Activated T-cell treated with anti-CD3 and anti-CD28 coated beads for 48 hours (primary cell): Measurements from ENCODE around the gene OR4E2.
"Not testable (repeated sequence)": the region's sequence is repeated elsewhere in the genome, so short reads cannot be mapped to it uniquely, and the experiment has no call there.

Source experiments
- DNase-seq: peaks from one replicate; pipeline ENCODE4 v3.0.0-alpha.2; 2020; ENCODE audit warnings: low read depth

The OR4E2 gene, protein sequence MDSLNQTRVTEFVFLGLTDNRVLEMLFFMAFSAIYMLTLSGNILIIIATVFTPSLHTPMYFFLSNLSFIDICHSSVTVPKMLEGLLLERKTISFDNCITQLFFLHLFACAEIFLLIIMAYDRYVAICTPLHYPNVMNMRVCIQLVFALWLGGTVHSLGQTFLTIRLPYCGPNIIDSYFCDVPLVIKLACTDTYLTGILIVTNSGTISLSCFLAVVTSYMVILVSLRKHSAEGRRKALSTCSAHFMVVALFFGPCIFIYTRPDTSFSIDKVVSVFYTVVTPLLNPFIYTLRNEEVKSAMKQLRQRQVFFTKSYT

DNA sequence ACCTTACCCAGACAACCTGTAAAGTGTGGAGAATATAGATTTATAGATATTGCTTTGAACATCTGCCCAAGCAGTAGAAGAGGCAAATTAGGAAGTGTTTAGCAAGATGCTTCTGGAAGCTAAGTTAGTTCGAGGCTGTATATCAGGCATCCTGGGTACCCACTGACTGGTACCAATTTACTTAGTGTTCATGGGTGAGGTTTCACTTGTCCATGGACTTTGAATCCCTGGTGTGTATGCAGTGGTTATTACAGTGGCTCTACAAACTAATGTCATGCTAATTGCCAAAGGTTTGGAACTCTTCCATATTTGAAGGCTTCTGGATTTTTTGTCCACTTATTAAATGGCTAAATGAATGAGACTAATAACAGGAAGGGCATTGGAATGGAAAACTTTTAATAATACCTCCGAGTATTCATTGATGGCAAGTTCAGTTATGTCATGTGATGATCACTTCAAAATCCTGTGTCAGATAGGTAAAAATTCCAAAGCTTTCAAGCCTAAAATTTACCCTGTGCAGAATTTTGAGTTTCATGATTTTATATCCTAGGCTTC lies at the start of gene OR4E2:
TSS of gene OR4E2 (plus strand) at position 505 of the 555 bp plus-strand sequence. CDS start 11,248 bp downstream, outside the sequence.
- no peak for DNase-seq

DNA sequence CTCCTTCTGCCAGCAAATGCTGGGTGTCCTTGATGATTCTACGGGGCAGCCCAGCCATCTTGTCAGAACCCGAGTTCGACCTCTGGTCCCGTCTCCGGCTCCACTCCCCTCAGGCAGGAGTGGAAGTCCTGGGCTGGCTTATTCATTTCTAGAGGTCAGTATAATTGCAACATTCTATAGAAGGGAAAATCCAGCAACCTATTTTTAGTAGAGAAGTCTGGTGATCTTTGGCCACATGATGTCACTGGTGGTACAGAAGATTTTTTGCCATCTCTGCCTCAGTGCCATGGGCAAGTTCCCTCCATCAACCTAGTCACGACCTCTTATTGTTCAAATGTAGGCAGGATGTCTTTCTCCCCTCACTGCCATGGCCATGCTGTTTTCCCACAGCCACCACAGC lies 41.3 kb upstream of the OR4E2 start:
- no peak for DNase-seq

DNA sequence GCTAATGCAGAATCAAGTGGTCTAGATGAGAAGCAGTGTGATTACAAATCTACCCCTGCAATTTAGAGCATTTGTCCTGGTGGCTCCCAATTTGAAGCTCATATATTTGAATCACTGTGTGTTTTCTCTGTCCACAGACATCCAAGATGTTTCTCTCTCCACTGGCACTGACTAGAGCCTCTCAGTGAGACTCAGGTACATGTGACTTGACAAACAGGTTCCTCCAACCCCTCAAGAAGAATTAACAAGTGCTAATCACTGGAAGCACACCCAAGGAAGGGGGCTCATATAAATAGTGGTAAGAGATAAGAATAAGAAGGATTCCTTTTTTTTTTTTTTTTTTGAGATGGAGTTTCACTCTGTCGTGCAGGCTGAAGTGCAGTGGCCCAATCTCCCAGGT lies 39.4 kb upstream of the OR4E2 start:
- no peak for DNase-seq

DNA sequence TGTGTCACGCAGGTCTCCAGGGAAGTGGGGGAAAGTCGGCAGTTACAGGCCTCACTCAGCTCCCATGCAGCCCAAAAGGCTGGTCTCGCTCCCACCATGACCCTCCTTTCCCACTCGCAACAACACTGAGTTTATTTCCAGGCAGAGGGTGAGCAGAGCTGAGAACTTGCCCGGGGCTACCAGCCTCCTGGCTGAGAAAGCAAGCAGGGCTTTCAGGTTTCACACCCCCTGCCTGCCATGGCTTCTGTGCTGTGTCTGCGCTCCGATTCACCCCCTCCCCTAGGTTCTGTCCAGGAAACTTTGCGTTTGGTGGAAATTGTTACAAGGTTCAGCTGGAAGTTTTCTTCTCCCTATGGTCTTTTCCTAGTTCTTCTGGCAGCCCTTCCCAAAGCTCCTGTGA lies 36.0 kb upstream of the OR4E2 start:
- no peak for DNase-seq

DNA sequence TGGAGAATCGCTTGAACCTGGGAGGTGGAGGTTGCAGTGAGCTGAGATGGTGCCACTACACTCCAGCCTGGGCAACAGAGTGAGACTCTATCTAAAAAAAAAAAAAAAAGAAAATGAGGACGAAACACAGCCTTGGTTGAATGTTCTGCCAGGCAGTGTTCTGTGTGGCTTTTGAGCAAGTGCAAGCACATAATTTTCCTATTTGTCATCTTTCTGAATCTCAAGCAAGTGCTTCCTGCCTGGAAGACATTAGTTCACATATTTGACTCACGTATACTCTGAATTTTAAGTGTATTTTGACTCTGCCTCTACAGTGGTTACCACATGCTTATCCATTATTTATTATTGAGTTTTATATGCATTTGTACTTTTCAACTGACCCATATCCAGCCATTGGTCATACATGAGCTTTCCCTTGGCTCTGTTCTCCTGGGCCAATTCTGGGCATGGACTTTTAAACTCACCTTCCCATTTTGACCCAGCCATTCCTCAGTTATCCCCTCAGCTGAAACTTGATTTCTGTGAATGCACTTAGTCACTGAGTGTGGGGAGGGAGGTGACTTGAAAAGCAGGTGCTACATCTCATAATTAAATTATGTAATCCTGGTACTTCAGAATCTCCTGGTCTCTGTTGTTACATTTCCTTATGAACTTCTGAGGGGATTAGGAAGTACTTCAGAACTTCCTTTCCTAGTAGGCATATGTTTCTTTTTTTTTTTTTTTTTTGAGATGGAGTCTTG lies 27.0 kb upstream of the OR4E2 start:
- DNase-seq, result no peak

DNA sequence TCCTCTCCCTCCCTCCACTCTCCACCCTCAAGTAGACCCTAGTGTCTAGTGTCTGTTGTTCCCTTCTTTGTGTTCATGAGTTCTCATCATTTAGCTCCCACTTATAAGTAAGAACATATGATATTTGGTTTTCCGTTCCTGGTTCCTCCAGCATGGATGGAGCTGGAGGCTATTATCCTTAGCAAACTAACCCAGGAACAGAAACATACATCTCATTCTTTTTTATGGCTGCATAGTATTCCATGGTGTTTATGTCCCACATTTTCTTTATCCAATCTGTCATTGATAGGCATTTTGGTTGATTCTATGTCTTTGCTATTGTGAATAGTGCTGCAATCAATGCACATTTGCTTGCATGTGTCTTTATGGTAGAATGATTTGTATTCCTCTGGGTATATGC lies 23.1 kb upstream of the OR4E2 start:
- not testable (repeated sequence) for DNase-seq

DNA sequence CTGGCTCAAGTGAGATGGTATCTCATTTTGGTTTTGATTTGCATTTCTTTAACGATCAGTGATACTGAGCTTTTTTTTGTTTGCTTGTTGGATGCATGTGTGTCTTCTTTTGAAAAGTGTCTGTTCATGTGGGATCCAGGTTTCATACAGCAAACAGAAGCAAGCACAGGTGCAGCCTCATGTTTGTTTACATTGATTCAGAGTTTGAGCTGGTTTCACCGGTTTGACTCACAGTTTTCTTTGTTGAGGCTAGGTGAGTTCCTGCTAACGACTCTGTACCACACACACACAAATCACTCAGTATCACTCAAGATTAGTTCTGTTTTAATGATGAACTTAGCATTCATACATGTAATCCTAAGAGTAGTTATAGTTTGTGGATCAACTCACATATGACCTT lies 22.6 kb upstream of the OR4E2 start:
- no peak for DNase-seq

DNA sequence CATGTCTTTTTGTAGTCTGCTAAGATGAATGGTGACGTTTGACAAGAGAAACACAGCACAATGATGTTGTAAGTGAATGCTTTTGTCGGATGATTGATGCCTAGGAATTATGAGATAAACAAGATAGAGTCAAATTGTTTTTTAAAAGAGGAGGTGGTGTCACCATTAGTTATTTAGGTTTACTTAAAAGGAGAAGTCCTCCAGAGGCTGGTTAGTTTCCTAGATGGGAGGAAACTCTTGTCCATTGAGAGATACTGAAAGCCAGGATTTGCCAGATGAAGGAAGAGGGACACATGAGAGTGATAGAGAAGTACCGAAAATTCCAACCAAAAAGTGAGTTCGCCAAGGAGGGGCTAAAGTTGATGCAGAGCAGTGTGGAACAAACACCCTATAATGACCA lies 18.8 kb upstream of the OR4E2 start, which contains the start of gene OR10G2:
TSS of gene OR10G2 (minus strand) at position 101 of the 400 bp plus-strand sequence. CDS start at position 3, 98 bp downstream.
- no peak for DNase-seq

DNA sequence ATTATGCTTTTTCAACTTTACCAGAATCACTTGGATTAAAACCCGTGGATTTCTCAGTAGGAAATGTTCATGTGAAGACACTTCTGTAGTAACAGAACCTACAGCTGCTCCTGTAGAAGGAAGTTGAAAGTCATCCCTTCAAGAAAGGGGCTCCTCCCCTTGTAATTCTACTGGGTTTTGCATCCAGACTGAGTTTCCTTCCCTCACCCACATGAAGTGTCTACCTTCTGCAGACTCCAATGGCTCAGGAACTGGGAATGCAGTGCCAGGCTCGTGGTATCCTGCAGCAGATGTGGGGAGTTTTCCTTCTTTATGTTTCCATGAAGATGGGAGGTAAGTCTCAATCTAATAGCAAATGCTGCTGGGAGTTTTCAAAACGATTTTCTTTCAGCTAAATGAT lies 11.0 kb upstream of the OR4E2 start:
- no peak for DNase-seq

DNA sequence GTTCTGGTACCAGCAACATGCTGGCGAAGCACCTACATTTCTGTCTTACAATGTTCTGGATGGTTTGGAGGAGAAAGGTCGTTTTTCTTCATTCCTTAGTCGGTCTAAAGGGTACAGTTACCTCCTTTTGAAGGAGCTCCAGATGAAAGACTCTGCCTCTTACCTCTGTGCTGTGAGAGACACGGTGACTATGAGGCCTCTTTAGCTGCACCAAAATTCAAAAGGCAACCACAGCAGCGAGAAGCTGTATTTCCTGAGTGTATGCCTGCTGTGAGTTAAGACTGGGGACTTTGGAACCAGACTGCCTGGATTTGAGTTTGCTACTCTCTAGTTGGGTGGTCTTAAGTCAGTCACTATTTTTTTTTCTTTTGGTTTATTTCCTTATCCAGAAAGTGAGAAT lies 10.2 kb upstream of the OR4E2 start:
- DNase-seq, result no peak

DNA sequence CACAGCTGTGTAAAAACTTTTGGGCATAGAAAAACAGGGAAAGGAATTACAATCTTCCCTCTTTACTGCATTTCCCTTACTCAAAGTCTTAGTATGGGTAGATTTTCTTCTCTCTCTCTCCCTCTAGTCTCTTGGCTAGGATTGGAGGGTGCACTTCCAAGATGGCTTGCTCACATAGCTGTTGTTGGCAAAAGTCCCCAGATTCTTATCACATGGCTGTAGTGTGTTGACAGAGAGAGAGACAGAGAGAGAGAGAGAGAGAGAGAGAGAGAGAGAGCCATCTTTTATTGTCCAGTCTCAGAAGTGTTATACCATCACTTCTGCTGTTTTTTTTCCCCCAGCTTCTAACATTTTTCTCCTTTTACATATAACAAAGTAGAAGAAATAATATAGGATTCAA lies 6.3 kb upstream of the OR4E2 start:
- no peak for DNase-seq

DNA sequence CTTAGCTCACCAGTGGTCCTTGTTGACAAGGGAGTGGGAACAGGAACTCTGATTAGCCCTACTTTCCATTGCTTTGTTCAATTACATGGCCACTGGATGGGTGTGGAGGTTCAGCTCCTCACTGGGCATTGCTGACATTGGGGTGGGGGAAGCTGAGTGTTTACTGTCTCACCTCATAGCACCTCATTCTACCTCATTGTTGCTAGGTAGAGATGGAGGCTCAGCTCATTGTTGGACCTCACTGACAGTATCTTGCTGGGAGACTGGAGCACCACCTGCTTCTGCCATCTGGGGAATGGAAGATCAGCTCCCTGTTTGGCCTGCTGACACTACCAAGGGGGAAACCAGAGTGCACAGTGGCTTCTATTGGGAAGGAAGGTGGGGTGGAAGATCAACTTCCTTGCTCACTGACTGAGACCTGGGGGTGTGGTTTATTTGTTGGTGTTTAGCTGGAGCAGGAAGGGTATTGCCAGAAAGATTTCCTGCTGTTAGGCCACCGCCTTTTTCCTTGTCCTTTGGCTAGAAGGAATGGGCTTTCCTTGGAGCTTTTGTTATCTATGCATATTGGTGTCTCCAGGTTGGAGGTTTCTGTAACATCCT lies 1.3 kb upstream of the OR4E2 start:
- DNase-seq, result no peak

DNA sequence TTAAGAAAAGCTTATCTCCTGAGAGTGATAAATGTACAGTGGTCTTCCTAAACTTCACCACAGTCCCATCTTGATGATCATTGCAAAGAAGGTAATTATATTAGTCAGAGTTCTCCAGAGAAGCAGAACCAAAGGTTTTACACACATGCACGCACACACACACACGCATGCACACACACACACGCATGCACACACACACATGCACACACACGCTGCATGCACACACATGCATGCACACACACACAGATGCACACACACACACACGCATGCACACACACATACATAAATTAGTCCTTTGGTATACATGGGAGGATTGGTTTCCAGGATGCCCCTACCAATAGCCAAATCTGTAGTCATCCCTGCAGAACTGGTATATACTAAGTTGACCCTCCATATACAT lies 580 bp downstream of the OR4E2 start:
- DNase-seq, result no peak

DNA sequence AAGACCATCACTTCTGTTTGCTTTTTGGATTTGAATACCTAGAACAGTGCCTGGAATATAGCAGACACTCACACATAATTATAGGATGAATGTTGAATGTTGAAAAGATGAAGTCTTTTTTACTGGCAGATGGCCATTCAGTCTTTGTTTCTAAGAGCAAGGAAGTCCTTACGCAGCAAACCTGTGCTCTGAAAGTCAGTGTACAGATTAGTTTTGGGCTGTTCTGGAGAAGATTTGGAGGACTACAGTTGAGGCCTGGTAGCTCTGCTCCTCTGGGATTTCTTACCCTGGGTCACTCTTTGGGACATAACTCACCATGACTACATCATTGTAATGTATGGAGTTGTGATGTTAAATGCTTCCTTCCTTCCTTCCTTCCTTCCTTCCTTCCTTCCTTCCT lies 3.3 kb downstream of the OR4E2 start:
- no peak for DNase-seq

DNA sequence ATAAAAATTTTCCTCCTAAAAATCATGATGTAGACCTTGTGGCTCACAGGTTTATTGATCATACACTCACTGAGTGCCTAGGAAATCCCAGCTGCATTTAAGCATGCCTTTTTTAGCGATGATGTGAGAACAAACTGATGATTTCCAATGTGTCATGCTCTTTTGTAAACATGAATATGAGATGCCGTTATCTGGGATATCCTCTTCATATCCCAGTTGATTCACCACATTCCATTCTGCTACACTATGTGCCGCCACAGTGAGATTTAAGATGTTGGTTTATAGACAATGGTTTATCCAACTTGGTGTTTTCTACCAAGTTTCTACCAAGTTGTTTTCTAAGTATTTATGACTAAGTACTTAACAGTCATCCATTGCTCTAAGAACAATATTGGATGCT lies 14.7 kb downstream of the OR4E2 start:
- DNase-seq, result no peak

DNA sequence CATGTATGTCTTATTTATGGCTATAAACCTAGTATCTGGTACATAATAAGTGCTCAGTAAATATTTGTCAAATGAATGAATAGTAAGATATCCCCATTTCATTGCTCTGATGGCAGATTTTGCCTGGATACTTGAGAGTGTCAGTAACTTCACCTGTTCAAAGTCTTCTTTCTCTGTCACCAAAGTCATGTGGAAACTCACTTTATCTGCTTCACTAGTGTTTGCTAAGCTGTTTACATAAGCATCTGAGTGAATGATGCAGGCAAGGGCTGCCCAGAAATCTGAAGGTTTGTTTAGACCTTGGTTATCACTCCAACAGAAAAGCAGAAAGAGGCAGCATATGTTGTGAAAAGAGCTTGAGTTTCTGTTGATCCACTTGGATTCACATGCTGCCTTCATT lies 15.6 kb downstream of the OR4E2 start:
- DNase-seq, result no peak

DNA sequence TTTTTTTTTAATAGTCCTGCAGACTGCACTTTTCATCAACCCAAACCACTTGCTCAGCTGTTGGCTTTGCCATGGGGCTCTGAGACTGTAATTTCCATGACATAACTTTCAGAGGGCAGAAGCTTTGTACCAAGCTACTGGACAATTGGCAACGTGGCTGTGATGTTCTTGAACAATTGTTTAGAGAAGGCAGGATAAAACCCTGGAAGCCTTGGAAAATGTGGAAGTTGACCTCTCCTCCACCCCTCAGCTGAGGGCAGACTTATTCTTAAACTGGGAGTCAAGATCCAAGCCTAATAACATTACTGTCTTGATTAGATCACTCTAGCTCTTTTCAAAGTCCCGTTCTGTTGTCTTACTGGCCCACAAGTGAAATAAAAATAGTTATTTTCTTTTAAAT lies 17.7 kb downstream of the OR4E2 start:
- no peak for DNase-seq

DNA sequence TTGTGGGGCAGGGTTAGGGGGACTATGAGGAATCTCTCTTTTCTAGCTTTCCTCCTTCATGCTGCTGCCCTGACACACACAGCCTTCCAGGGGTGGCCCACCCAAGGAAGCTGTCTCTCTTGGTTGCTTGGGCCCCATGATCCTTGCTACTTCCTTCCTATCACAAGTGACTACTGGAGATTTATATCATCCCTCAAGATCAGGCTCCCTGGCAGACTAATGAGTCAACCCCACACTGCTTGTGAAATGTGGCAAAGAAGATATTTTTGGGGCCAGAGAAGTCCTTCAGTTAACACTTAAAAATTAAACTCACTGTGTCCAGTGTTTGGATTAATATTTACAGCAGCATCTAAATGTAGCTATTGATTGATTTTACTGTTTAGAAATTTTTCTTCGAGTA lies 18.5 kb downstream of the OR4E2 start:
- DNase-seq, result no peak

DNA sequence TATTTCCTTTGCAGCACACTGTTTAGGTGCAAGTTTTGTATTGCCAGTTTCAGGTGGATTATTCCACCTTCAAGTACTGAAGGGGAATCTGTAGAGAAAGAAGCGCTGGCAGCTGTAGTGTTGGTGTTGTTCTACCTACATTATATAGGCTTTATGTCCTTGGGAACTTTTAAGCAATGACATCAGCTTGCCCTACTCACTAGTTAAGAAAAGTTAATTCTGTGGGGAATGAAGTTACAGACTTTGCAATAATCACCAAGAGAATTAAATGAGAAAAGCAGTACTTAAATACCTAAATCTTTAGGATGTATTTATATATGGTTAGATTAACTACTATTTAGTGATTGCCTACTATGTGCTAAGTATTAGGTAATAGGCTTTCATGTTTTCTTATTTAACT lies 20.1 kb downstream of the OR4E2 start, which contains the start of gene OR4E1:
TSS of gene OR4E1 (minus strand) at position 101 of the 400 bp plus-strand sequence. CDS start 2,883 bp downstream, outside the sequence.
- DNase-seq, result no peak

DNA sequence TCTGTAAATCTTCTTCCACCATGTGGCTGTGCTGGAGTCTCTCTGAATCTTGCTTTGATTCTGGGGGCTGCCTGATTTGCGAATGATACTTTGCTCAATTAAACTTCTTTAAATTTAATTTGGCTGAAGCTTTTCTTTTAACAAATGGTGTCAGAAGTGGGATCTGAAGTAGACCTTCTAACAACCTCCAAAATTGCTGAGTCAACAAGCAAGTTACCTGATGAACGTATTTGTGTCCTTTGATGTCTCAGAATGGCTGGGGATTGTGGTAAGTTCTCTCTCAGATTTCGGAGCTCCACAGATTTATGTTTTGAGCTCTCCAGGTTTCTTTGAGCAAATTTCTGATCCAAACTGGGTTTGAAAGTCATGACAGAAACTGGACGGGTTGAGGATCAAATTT lies 21.9 kb downstream of the OR4E2 start:
- no peak for DNase-seq

DNA sequence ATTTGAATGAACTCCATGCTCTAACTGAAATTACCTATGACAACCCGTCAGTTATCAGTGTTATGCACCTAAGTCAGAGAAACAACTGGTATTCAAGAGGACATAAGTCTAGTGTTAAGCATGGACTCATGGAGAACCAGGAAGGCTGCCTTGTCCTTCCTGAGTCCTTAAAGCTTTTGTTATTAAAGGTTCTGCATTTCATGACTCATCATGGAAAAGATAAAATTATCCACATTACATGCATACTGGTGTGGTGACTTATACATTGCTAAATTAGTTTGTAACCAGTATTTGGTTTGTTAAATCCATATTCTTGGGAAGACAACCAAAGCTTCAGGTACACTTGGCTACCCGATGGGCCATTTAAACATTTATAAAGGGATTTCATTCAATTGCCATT lies 26.4 kb downstream of the OR4E2 start:
- DNase-seq, result no peak

DNA sequence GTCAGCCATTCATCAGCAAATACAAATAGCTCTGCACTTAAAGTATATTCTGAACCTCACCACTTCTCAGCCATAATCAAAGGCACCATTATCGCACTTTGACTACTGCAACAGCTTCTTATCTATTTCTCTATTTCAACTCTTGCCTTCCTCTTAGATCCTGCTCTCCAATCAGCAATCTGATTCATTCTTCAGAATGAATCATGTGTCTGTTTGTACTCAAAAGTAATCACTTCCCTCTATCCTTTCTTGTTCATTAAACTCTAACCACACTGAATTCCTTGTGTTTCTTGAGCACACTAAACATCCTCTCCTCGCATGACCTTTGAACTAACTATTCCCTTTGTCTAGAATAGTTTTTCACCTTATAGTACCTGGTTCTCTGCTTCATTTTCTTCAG lies 32.8 kb downstream of the OR4E2 start:
- DNase-seq, result no peak

DNA sequence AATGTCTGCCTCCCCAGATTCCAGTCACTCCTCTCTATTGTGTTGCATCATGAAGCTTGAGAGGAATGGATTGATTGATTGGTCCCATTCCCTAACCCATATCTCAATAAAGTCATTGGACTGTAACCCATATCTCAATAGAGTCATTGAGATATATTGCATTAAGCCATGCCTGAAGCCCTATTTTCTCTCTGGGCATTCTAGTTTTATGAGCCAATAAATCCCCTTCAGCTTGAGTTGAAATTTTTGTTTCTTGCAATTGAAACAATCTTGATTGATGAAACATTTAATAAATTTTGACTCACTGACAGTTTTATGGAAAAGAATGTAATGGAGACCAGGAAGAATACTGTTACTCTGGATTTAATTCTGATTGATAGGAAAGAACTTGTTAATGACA lies 40.8 kb downstream of the OR4E2 start:
- no peak for DNase-seq
